ENCODE data around the gene DPT.
A peak's percentile ranks its signal among the peaks of the same experiment; 100 is the strongest.
"Not testable (repeated sequence)": the region's sequence is repeated elsewhere in the genome, so short reads cannot be mapped to it uniquely, and the experiment has no call there.

DPT gene

GRCh38 chr1:168728473-168729404 is at the start of gene DPT:
TSS of gene DPT (minus strand) at chr1:168729206. CDS start at chr1:168729174, 32 bp downstream.
- H3K9me3 ChIP-seq (ENCODE audit: control insufficient read depth, low read length), result no peaks in the 10 kb centered on the region
- H3K36me3 ChIP-seq (ENCODE audit: control insufficient read depth, insufficient read depth, low read length, severe bottlenecking), result no peaks in the 10 kb centered on the region
- peak; percentile 69 for DNase-seq (ENCODE audit: low read depth)
- H3K4me3 ChIP-seq (ENCODE audit: low read length), result peak within 1 kb of the TSS; percentile 80
- peaks cover 36% of the 10 kb centered on the region for H3K4me1 ChIP-seq (ENCODE audit: control insufficient read depth, insufficient read depth, low read length)
- peak within 1 kb of the TSS; percentile 80 for H3K9ac ChIP-seq (ENCODE audit: low read length)
- H3K27me3 ChIP-seq (replicated peaks; ENCODE audit: control insufficient read depth, insufficient read depth, low read length), result no peaks in the 10 kb centered on the region

GRCh38 chr1:168775366-168775765 is 46.4 kb upstream of the DPT start:
- Histone ChIP-seq H3K27me3 (replicated peaks; ENCODE audit: control insufficient read depth, insufficient read depth, low read length) (peaks cover 5% of the 10 kb centered on the region), H3K36me3 (ENCODE audit: control insufficient read depth, insufficient read depth, low read length, severe bottlenecking) (no peaks in the 10 kb centered on the region), H3K4me1 (ENCODE audit: control insufficient read depth, insufficient read depth, low read length) (peaks cover 25% of the 10 kb centered on the region), H3K4me3 (ENCODE audit: low read length) (no peak overlapping the region), H3K9ac (ENCODE audit: low read length) (no peak overlapping the region), H3K9me3 (ENCODE audit: control insufficient read depth, low read length) (no peaks in the 10 kb centered on the region)
- DNase-seq (ENCODE audit: low read depth), result no peak

DNA sequence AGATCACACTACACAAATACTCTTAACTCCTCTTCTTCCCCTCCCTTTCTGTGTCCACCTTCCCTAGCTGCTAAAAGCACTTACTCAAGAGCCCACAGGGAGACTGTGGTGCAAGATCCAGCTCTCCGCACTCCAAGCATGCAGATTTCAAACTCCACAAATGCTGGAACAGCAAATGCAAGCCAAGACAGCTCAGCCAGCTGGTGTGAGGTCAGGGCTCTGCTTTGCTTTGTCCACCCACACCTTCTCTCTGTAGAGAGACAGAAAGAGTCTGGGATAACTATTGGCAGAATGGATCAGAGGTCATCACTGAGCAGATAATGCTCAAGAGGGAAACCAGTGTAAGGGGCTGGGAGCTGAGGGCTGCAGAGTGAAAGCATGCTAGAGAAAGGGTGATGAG is 45.2 kb upstream of the DPT start:
- no peaks in the 10 kb centered on the region for H3K9me3 ChIP-seq (ENCODE audit: control insufficient read depth, low read length)
- H3K36me3 ChIP-seq (ENCODE audit: control insufficient read depth, insufficient read depth, low read length, severe bottlenecking), result no peaks in the 10 kb centered on the region
- no peak overlapping the region for H3K4me3 ChIP-seq (ENCODE audit: low read length)
- no peak overlapping the region for H3K9ac ChIP-seq (ENCODE audit: low read length)
- H3K4me1 ChIP-seq (ENCODE audit: control insufficient read depth, insufficient read depth, low read length), result peaks cover 25% of the 10 kb centered on the region
- DNase-seq (ENCODE audit: low read depth), result no peak
- no peaks in the 10 kb centered on the region for H3K27me3 ChIP-seq (replicated peaks; ENCODE audit: control insufficient read depth, insufficient read depth, low read length)

DNA sequence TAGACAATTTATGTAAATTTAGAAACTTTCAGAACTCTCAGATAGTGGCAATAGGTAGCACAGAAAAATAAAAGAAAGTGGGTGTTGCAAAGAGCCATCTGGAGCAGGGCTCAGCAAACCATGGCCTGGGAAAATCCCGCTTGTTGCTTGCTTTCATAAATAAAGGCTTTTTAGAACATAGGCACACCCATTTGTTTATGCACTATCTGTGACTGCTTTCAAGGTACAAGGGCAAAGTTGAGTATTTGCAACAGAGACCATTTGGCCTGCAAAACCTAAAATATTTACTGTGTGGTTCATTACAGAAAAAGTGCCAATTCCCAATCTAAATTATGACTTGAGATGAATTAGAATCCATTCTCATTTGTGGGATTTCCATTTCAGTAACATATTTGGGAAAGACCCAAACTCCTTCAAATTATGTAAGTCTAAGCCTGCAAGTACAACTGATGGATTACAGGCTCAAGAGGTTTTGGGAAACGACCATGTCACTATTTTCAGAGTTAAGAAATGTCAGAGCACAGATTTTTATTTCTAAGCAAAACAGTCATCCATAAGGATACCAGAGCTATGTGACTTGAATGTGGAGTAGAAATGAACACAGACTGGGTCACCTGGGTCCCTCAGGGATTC is 43.5 kb upstream of the DPT start:
- Histone ChIP-seq H3K9me3 (ENCODE audit: control insufficient read depth, low read length) (no peaks in the 10 kb centered on the region), H3K9ac (ENCODE audit: low read length) (no peak overlapping the region), H3K4me1 (ENCODE audit: control insufficient read depth, insufficient read depth, low read length) (peaks cover 35% of the 10 kb centered on the region), H3K27me3 (replicated peaks; ENCODE audit: control insufficient read depth, insufficient read depth, low read length) (no peaks in the 10 kb centered on the region), H3K4me3 (ENCODE audit: low read length) (no peak overlapping the region), H3K36me3 (ENCODE audit: control insufficient read depth, insufficient read depth, low read length, severe bottlenecking) (no peaks in the 10 kb centered on the region)
- DNase-seq (ENCODE audit: low read depth), result no peak

DNA sequence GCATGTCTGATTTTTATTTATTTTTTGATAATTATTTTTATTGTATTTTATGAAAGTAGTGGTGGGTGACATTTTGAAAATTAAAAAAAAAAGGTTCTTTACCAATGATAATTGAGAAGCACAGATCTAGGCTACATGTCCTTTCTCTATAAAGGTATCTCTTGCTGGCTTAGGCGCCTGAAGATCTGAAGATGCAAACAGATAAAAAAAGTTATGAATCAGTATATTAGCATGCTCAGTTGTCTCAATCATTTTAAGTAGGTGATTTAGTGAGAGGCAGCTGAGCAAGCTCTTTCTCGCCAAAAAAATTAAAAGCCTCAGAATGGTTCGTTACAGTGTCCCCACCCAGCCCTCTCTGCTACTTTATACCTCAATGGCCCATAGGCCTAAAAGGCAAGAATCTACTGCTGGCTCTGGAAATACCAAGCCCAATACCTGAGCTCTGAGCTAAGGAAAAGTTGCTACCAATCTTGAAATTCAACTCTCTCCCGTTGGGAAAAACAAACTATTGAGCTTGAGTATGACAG is 42.2 kb upstream of the DPT start:
- H3K9me3 ChIP-seq (ENCODE audit: control insufficient read depth, low read length), result no peaks in the 10 kb centered on the region
- no peaks in the 10 kb centered on the region for H3K27me3 ChIP-seq (replicated peaks; ENCODE audit: control insufficient read depth, insufficient read depth, low read length)
- no peak overlapping the region for H3K4me3 ChIP-seq (ENCODE audit: low read length)
- peaks cover 37% of the 10 kb centered on the region for H3K4me1 ChIP-seq (ENCODE audit: control insufficient read depth, insufficient read depth, low read length)
- H3K9ac ChIP-seq (ENCODE audit: low read length), result no peak overlapping the region
- DNase-seq (ENCODE audit: low read depth), result no peak
- no peaks in the 10 kb centered on the region for H3K36me3 ChIP-seq (ENCODE audit: control insufficient read depth, insufficient read depth, low read length, severe bottlenecking)

- not testable (repeated sequence) for H3K9ac ChIP-seq (ENCODE audit: low read length); DNase-seq (ENCODE audit: low read depth); H3K9me3 ChIP-seq (ENCODE audit: control insufficient read depth, low read length); H3K27me3 ChIP-seq (replicated peaks; ENCODE audit: control insufficient read depth, insufficient read depth, low read length); H3K36me3 ChIP-seq (ENCODE audit: control insufficient read depth, insufficient read depth, low read length, severe bottlenecking); H3K4me3 ChIP-seq (ENCODE audit: low read length)
- peaks cover 37% of the 10 kb centered on the region for H3K4me1 ChIP-seq (ENCODE audit: control insufficient read depth, insufficient read depth, low read length)
Measured at GRCh38 chr1:168769893-168770292, 40.9 kb upstream of the DPT start.

GRCh38 chr1:168767894-168768584 is 39.0 kb upstream of the DPT start:
- Histone ChIP-seq H3K4me1 (ENCODE audit: control insufficient read depth, insufficient read depth, low read length) (peaks cover 21% of the 10 kb centered on the region), H3K9ac (ENCODE audit: low read length) (no peak overlapping the region), H3K4me3 (ENCODE audit: low read length) (no peak overlapping the region), H3K9me3 (ENCODE audit: control insufficient read depth, low read length) (no peaks in the 10 kb centered on the region), H3K36me3 (ENCODE audit: control insufficient read depth, insufficient read depth, low read length, severe bottlenecking) (no peaks in the 10 kb centered on the region), H3K27me3 (replicated peaks; ENCODE audit: control insufficient read depth, insufficient read depth, low read length) (no peaks in the 10 kb centered on the region)
- DNase-seq (ENCODE audit: low read depth), result peak; percentile 20

GRCh38 chr1:168766568-168766967 is 37.6 kb upstream of the DPT start:
- Histone ChIP-seq H3K36me3 (ENCODE audit: control insufficient read depth, insufficient read depth, low read length, severe bottlenecking) (no peaks in the 10 kb centered on the region), H3K4me1 (ENCODE audit: control insufficient read depth, insufficient read depth, low read length) (peaks cover 11% of the 10 kb centered on the region), H3K9me3 (ENCODE audit: control insufficient read depth, low read length) (no peaks in the 10 kb centered on the region), H3K9ac (ENCODE audit: low read length) (no peak overlapping the region), H3K4me3 (ENCODE audit: low read length) (no peak overlapping the region), H3K27me3 (replicated peaks; ENCODE audit: control insufficient read depth, insufficient read depth, low read length) (no peaks in the 10 kb centered on the region)
- no peak for DNase-seq (ENCODE audit: low read depth)

- Histone ChIP-seq H3K9ac (ENCODE audit: low read length) (no peak overlapping the region), H3K9me3 (ENCODE audit: control insufficient read depth, low read length) (no peaks in the 10 kb centered on the region), H3K4me3 (ENCODE audit: low read length) (no peak overlapping the region), H3K36me3 (ENCODE audit: control insufficient read depth, insufficient read depth, low read length, severe bottlenecking) (no peaks in the 10 kb centered on the region), H3K27me3 (replicated peaks; ENCODE audit: control insufficient read depth, insufficient read depth, low read length) (no peaks in the 10 kb centered on the region), H3K4me1 (ENCODE audit: control insufficient read depth, insufficient read depth, low read length) (peaks cover 7% of the 10 kb centered on the region)
- no peak for DNase-seq (ENCODE audit: low read depth)
Measured at GRCh38 chr1:168763031-168763430, 34.0 kb upstream of the DPT start.

GRCh38 chr1:168762473-168762872 is 33.5 kb upstream of the DPT start:
- no peak overlapping the region for H3K4me3 ChIP-seq (ENCODE audit: low read length)
- no peaks in the 10 kb centered on the region for H3K27me3 ChIP-seq (replicated peaks; ENCODE audit: control insufficient read depth, insufficient read depth, low read length)

GRCh38 chr1:168760781-168761180 is 31.8 kb upstream of the DPT start:
- peaks cover 8% of the 10 kb centered on the region for H3K27me3 ChIP-seq (replicated peaks; ENCODE audit: control insufficient read depth, insufficient read depth, low read length)
- H3K36me3 ChIP-seq (ENCODE audit: control insufficient read depth, insufficient read depth, low read length, severe bottlenecking), result no peaks in the 10 kb centered on the region
- no peak overlapping the region for H3K9ac ChIP-seq (ENCODE audit: low read length)
- H3K4me3 ChIP-seq (ENCODE audit: low read length), result no peak overlapping the region
- DNase-seq (ENCODE audit: low read depth), result no peak
- no peaks in the 10 kb centered on the region for H3K4me1 ChIP-seq (ENCODE audit: control insufficient read depth, insufficient read depth, low read length)
- no peaks in the 10 kb centered on the region for H3K9me3 ChIP-seq (ENCODE audit: control insufficient read depth, low read length)

More at GRCh38 chr1:168762473-168762872, 33.5 kb upstream of the DPT start:
- Histone ChIP-seq H3K36me3 (ENCODE audit: control insufficient read depth, insufficient read depth, low read length, severe bottlenecking) (no peaks in the 10 kb centered on the region), H3K9me3 (ENCODE audit: control insufficient read depth, low read length) (no peaks in the 10 kb centered on the region), H3K4me1 (ENCODE audit: control insufficient read depth, insufficient read depth, low read length) (peaks cover 1% of the 10 kb centered on the region), H3K9ac (ENCODE audit: low read length) (no peak overlapping the region)
- DNase-seq (ENCODE audit: low read depth), result no peak

Data from adipocyte (in vitro differentiated cells).